WTC11 (cell line): ENCODE data around the gene TRMT1L. TPM values are rescaled to one million over a fixed set of nuclear protein-coding genes. Genes with fewer than 3 reads are reported as not detected.
A peak's percentile ranks its signal among the peaks of the same experiment; 100 is the strongest.

Experiments
- ATAC-seq: fragments of 200-7000 bp; cut with Tn5 transposase; 2 replicates; pipeline ENCODE4 v1.10.0; 2021; ENCODE audit warnings: mild to moderate bottlenecking, moderate library complexity
- Bru-seq: library from RNA; stranded (reverse); fragments of 400-500 nt; gene quantifications from one replicate; lab custom pipeline; 2021; lab: Mats Ljungman, UMichigan
- CTCF ChIA-PET: fragments of 300-600 bp; sonication (Branson Sonifier 250); formaldehyde crosslinking; loops from one replicate; lab custom pipeline; 2021; ENCODE audit warnings: antibody characterized with exemption; lab: Charles Lee
- POLR2A ChIA-PET: fragments of 350-600 bp; sonication (Branson Sonifier 250); formaldehyde crosslinking; loops from one replicate; lab custom pipeline; 2021; ENCODE audit warnings: antibody characterized with exemption; lab: Charles Lee
- DNase-seq: peaks from one replicate; pipeline ENCODE4 v3.0.0; 2021; ENCODE audit warnings: low spot score
- H3K27ac Mint-ChIP-seq: 2 replicates; pipeline ENCODE4 v1.8.0; 2021; ENCODE audit warnings: mixed read lengths
- H3K27me3 Mint-ChIP-seq: 2 replicates; pipeline ENCODE4 v1.8.0; 2021; ENCODE audit warnings: low read depth, mild to moderate bottlenecking, moderate library complexity, mixed read lengths
- H3K36me3 Mint-ChIP-seq: 2 replicates; pipeline ENCODE4 v1.8.0; 2021; ENCODE audit warnings: mixed read lengths
- H3K4me1 Mint-ChIP-seq: 2 replicates; pipeline ENCODE4 v1.8.0; 2022; ENCODE audit warnings: mixed read lengths
- H3K4me3 Mint-ChIP-seq: 2 replicates; pipeline ENCODE4 v1.8.0; 2021; ENCODE audit warnings: mild to moderate bottlenecking, moderate library complexity, mixed read lengths
- H3K9me3 Mint-ChIP-seq: 2 replicates; pipeline ENCODE4 v1.8.0; 2021; ENCODE audit warnings: mixed read lengths
- ARID4B ChIP-seq: sonication (generic); formaldehyde crosslinking; IDR thresholded peaks from 2 replicates; pipeline ENCODE4 v1.8.0; 2023; ENCODE audit warnings: missing genetic modification reagents, mild to moderate bottlenecking, borderline replicate concordance
- E2F4 ChIP-seq: sonication (generic); formaldehyde crosslinking; IDR thresholded peaks from 2 replicates; pipeline ENCODE4 v1.8.1; 2022; ENCODE audit warnings: low read depth, mild to moderate bottlenecking, moderate library complexity, missing genetic modification reagents, borderline replicate concordance
- ETV6 ChIP-seq: sonication (generic); formaldehyde crosslinking; IDR thresholded peaks from 2 replicates; pipeline ENCODE4 v1.8.1; 2022; ENCODE audit warnings: mild to moderate bottlenecking, missing genetic modification reagents
- FOXJ3 ChIP-seq: sonication (generic); formaldehyde crosslinking; IDR thresholded peaks from 2 replicates; pipeline ENCODE4 v1.9.0; 2021; ENCODE audit warnings: missing genetic modification reagents, mild to moderate bottlenecking, borderline replicate concordance
- FOXK1 ChIP-seq: sonication (generic); formaldehyde crosslinking; IDR thresholded peaks from 2 replicates; pipeline ENCODE4 v1.8.0; 2022; ENCODE audit warnings: mild to moderate bottlenecking, moderate library complexity, missing genetic modification reagents
- FOXP4 ChIP-seq: sonication (generic); formaldehyde crosslinking; IDR thresholded peaks from 2 replicates; pipeline ENCODE4 v1.8.0; 2022; ENCODE audit warnings: mild to moderate bottlenecking, missing genetic modification reagents
- GTF2I ChIP-seq: fragments of 250-450 bp; sonication (Bioruptor Pico); conservative IDR thresholded peaks from 2 replicates; pipeline ENCODE4 v1.4.0; 2021; ENCODE audit warnings: mild to moderate bottlenecking
- IRF2 ChIP-seq: sonication (generic); formaldehyde crosslinking; IDR thresholded peaks from 2 replicates; pipeline ENCODE4 v1.8.0; 2022; ENCODE audit warnings: low read depth, missing genetic modification reagents, borderline replicate concordance
- MAX ChIP-seq: sonication (generic); formaldehyde crosslinking; IDR thresholded peaks from 2 replicates; pipeline ENCODE4 v1.8.0; 2022; ENCODE audit warnings: mild to moderate bottlenecking, missing genetic modification reagents
- MYBL2 ChIP-seq: sonication (generic); formaldehyde crosslinking; IDR thresholded peaks from 2 replicates; pipeline ENCODE4 v1.8.1; 2023; ENCODE audit warnings: mild to moderate bottlenecking, moderate library complexity, missing genetic modification reagents
- PRDM15 ChIP-seq: sonication (generic); formaldehyde crosslinking; IDR thresholded peaks from 2 replicates; pipeline ENCODE4 v1.8.0; 2022; ENCODE audit warnings: missing genetic modification reagents
- PRRX2 ChIP-seq: fragments of 250-450 bp; sonication (Bioruptor Pico); IDR thresholded peaks from 2 replicates; pipeline ENCODE4 v1.8.0; 2021; ENCODE audit warnings: mild to moderate bottlenecking
- SMAD3 ChIP-seq: sonication (generic); formaldehyde crosslinking; IDR thresholded peaks from 2 replicates; pipeline ENCODE4 v1.8.0; 2022; ENCODE audit warnings: missing genetic modification reagents, mild to moderate bottlenecking, borderline replicate concordance
- SMAD4 ChIP-seq: sonication (generic); formaldehyde crosslinking; IDR thresholded peaks from 2 replicates; pipeline ENCODE4 v1.8.0; 2022; ENCODE audit warnings: mild to moderate bottlenecking, missing genetic modification reagents
- TCF7 ChIP-seq: sonication (generic); formaldehyde crosslinking; IDR thresholded peaks from 2 replicates; pipeline ENCODE4 v1.8.0; 2022; ENCODE audit warnings: mild to moderate bottlenecking, low read depth, missing genetic modification reagents, moderate library complexity
- USF1 ChIP-seq: sonication (generic); formaldehyde crosslinking; IDR thresholded peaks from 2 replicates; pipeline ENCODE4 v1.8.0; 2022; ENCODE audit warnings: mild to moderate bottlenecking, missing genetic modification reagents
- ZNF232 ChIP-seq: sonication (generic); formaldehyde crosslinking; IDR thresholded peaks from 2 replicates; pipeline ENCODE4 v1.8.0; 2022; ENCODE audit warnings: mild to moderate bottlenecking, missing genetic modification reagents
- ZNF281 ChIP-seq: sonication (generic); formaldehyde crosslinking; IDR thresholded peaks from 2 replicates; pipeline ENCODE4 v1.8.0; 2023; ENCODE audit warnings: mild to moderate bottlenecking, missing genetic modification reagents
- long read RNA-seq, 3 experiments: library from RNA in 1 of 3; library from capped mRNA in 1 of 3; library from polyadenylated mRNA in 1 of 3; unstranded in 2 of 3; stranded (forward) in 1 of 3; transcript quantifications; one replicate each; pipeline ENCODE4 v2.0.0, GENCODE V29; 2021
- total RNA-seq: library from RNA; stranded (reverse); gene quantifications from 3 replicates; pipeline ENCODE4 v1.2.3, GENCODE V29; 2021

The TRMT1L gene
- total RNA-seq (24.7 to 28.1 TPM (median 27.3 TPM) in 3 replicates), Bru-seq, nascent RNA (percentile 80 among the genes with signal in this experiment)
- long read RNA-seq, experiment 1, full-length matches to known transcripts, result 113 of 151 reads
- long read RNA-seq, experiment 1, partial matches to known transcripts, result 14 of 151 reads
- long read RNA-seq, experiment 1, other reads (novel, unspliced or antisense), result 24 of 151 reads
- long read RNA-seq, experiment 2, full-length matches to known transcripts, result 15 of 49 reads
- long read RNA-seq, experiment 2, partial matches to known transcripts, result 13 of 49 reads
- long read RNA-seq, experiment 2, other reads (novel, unspliced or antisense), result 21 of 49 reads
- long read RNA-seq, experiment 3, full-length matches to known transcripts, result 2 of 5 reads
- long read RNA-seq, experiment 3, partial matches to known transcripts, result 2 of 5 reads
- long read RNA-seq, experiment 3, other reads (novel, unspliced or antisense), result 1 of 5 reads

- Mint-ChIP-seq H3K4me3 (peak within 1 kb of the TSS; percentile 98), H3K4me1 (peaks cover 16% of the 10 kb centered on the region), H3K36me3 (no peaks in the 10 kb centered on the region), H3K27ac (peak within 1 kb of the TSS; percentile 94), H3K9me3 (no peaks in the 10 kb centered on the region), H3K27me3 (peaks cover 3% of the 10 kb centered on the region; the same call in 1 of the 2 replicates)
- DNase-seq (peak; percentile 99), ATAC-seq (peak; percentile 95)
- POLR2A ChIA-PET, result interaction anchor here (0.6 to 0.9 kb wide), 6 partner anchors 16 to 199 kb away, joined by 3 to 7 read pairs (median 3); partner anchors contain the start of gene IVNS1ABP
- CTCF ChIA-PET, result interaction anchor here (1.0 to 2.3 kb wide), 5 partner anchors 13 to 524 kb away, joined by 3 to 20 read pairs (median 4); partner anchors contain the start of gene IVNS1ABP
- TF ChIP-seq IRF2 (CRISPR knock-in tag) (no peak), ZNF281 (CRISPR knock-in tag) (no peak), PRRX2 (CRISPR knock-in tag) (no peak), ZNF232 (CRISPR knock-in tag) (no peak), SMAD3 (CRISPR knock-in tag) (no peak), FOXK1 (CRISPR knock-in tag) (no peak; the same call in 1 of the 2 replicates), FOXJ3 (CRISPR knock-in tag) (no peak), ARID4B (0 out of 2 replicates have a peak, but pooled peaks have one; percentile 50), ETV6 (peak; percentile 48; the same call in 1 of the 2 replicates), USF1 (CRISPR knock-in tag) (peak; percentile 37; the same call in 1 of the 2 replicates), PRDM15 (CRISPR knock-in tag) (no peak), TCF7 (CRISPR knock-in tag) (no peak), FOXP4 (0 out of 2 replicates have a peak, but pooled peaks have one; percentile 27), MAX (CRISPR knock-in tag) (no peak), GTF2I (CRISPR knock-in tag) (no peak), MYBL2 (CRISPR knock-in tag) (no peak; the same call in 1 of the 2 replicates), SMAD4 (CRISPR knock-in tag) (no peak), E2F4 (CRISPR knock-in tag) (no peak)
Observed at GRCh38 chr1:185156854-185157598, at the start of gene TRMT1L, which contains the start of gene SWT1. TRMT1L (minus strand) TSS chr1:185156953; CDS start chr1:185156712, 241 bp downstream. SWT1 (plus strand) TSS chr1:185157167; CDS start chr1:185160842, 3,675 bp downstream.
